GM23248 (cell line): ENCODE results near the gene SBF2. TPM values are rescaled to one million over a fixed set of nuclear protein-coding genes. Genes with fewer than 3 reads are reported as not detected.
A peak's percentile ranks its signal among the peaks of the same experiment; 100 is the strongest.

Source experiments
- DNase-seq: peaks from one replicate; pipeline ENCODE4 v3.0.0-alpha.2; 2015
- H2AFZ ChIP-seq: fragments of 200-600 bp; sonication (generic); 2 replicates; pipeline ENCODE4 v1.6.1; 2016; ENCODE audit warnings: antibody characterized with exemption
- H3F3A ChIP-seq: fragments of 200-600 bp; sonication (generic); 2 replicates; pipeline ENCODE4 v1.6.1; 2016; ENCODE audit warnings: mild to moderate bottlenecking, antibody characterized with exemption, mixed run types; ENCODE audit not compliant: insufficient read depth
- H3K27ac ChIP-seq: fragments of 200-600 bp; sonication (generic); 2 replicates; pipeline ENCODE4 v1.5.1; 2016; ENCODE audit warnings: mild to moderate bottlenecking
- H3K27me3 ChIP-seq: fragments of 200-600 bp; sonication (generic); replicated peaks from 2 replicates; pipeline ENCODE4 v1.6.1; 2016; ENCODE audit warnings: mild to moderate bottlenecking; ENCODE audit not compliant: insufficient read depth
- H3K36me3 ChIP-seq: fragments of 200-600 bp; sonication (generic); 2 replicates; pipeline ENCODE4 v1.6.1; 2016; ENCODE audit warnings: low read depth, mild to moderate bottlenecking
- H3K4me1 ChIP-seq: fragments of 200-600 bp; sonication (generic); 2 replicates; pipeline ENCODE4 v1.6.1; 2016; ENCODE audit warnings: mild to moderate bottlenecking; ENCODE audit not compliant: insufficient read depth
- H3K4me2 ChIP-seq: fragments of 200-600 bp; sonication (generic); one replicate; pipeline ENCODE4 v1.6.1; 2016; ENCODE audit warnings: mild to moderate bottlenecking; ENCODE audit not compliant: unreplicated experiment
- H3K4me3 ChIP-seq: fragments of 200-600 bp; sonication (generic); 2 replicates; pipeline ENCODE4 v1.5.1; 2016; ENCODE audit warnings: mild to moderate bottlenecking
- H3K79me2 ChIP-seq: fragments of 200-600 bp; sonication (generic); 2 replicates; pipeline ENCODE4 v1.6.1; 2016; ENCODE audit warnings: mild to moderate bottlenecking; ENCODE audit not compliant: insufficient read depth
- H3K9ac ChIP-seq: fragments of 200-600 bp; sonication (generic); 2 replicates; pipeline ENCODE4 v1.6.1; 2016; ENCODE audit warnings: mild to moderate bottlenecking
- H3K9me2 ChIP-seq: fragments of 200-600 bp; sonication (generic); 2 replicates; pipeline ENCODE4 v1.6.1; 2016; ENCODE audit warnings: mixed run types, mild to moderate bottlenecking, moderate library complexity; ENCODE audit not compliant: insufficient read depth
- H3K9me3 ChIP-seq: fragments of 200-600 bp; sonication (generic); one replicate; pipeline ENCODE4 v1.6.1; 2017; ENCODE audit warnings: low read depth
- H4K20me1 ChIP-seq: fragments of 200-600 bp; sonication (generic); 2 replicates; pipeline ENCODE4 v1.6.0; 2016; ENCODE audit not compliant: insufficient read depth
- EZH2 ChIP-seq: fragments of 200-600 bp; sonication (generic); IDR thresholded peaks from 2 replicates; pipeline ENCODE4 v1.6.1; 2018; ENCODE audit warnings: antibody characterized with exemption, mild to moderate bottlenecking; ENCODE audit not compliant: insufficient read depth, poor library complexity, severe bottlenecking
- EZH2phosphoT487 ChIP-seq: fragments of 200-600 bp; sonication (generic); IDR thresholded peaks from 2 replicates; pipeline ENCODE4 v1.6.1; 2018; ENCODE audit warnings: antibody characterized with exemption, moderate library complexity, mild to moderate bottlenecking, low read depth; ENCODE audit not compliant: insufficient read depth
- WGBS, 2 experiments: methylation state at CpG; one replicate each; pipeline ENCODE4 v1.1.6; 2015 to 2017; ENCODE audit warnings: low lambda C conversion rate in 2 of 2, low coverage in 1 of 2; ENCODE audit errors: missing lambda C conversion rate in 2 of 2; 5-methylcytosine and 5-hydroxymethylcytosine counted together
- in situ Hi-C: fragments of 300-500 bp; cut with MboI; formaldehyde crosslinking; loops from 2 replicates; pipeline ENCODE4 v1.15.0; 2020
- polyA plus RNA-seq: library from polyadenylated mRNA; unstranded; fragments of >200 nt; fragmentation: Nextera tagmentation; extraction: Ambion mirVana; gene quantifications from 2 replicates; pipeline ENCODE4 v1.2.1, GENCODE V29; 2016
- total RNA-seq: library from RNA; depleted of rRNA; stranded (reverse); fragments of >200 nt; shearing (Covaris generic); gene quantifications from 2 replicates; pipeline ENCODE4 v1.2.3, GENCODE V29; 2014

The SBF2 gene
- total and polyA plus RNA-seq, 2 experiments from 2014 or later, result 21.9 to 32.7 TPM

DNA sequence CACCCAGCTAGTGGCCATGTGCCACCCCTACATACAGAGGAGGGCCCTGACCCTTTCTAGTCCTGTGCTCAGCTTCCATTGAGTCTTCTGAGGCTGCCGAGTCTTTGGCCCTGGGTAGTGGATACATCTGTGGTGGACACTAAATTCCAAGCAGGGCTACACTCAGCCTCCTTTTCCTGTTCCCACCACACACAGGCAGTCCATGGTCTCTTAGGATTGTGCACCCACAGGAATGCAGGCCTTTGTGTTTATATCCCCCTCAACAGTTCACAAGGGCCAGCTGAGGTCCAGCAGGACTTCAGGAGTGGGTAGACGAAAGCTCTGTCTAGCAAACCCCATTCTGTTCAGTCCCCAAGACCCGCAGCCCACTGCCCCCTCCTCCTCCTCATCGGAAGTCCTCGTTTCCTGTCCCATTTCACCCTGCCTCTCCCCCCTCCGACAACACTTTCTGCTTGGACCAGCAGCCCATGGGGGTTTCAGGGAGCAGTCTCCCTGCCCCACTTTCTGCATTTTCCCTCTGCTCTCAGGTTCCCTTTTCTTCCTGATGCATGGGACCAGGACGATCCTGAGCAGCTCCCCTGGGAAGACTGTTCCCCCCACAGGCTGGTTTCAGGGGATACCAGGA is 538.3 kb downstream of the SBF2 start:
- H4K20me1 ChIP-seq, result no peaks in the 10 kb centered on the region
- H3K4me3 ChIP-seq, result no peak overlapping the region
- H3K27ac ChIP-seq, result peak overlapping the region; percentile 28; the same call in 1 of the 2 replicates
- no peak overlapping the region for H3K9ac ChIP-seq
- H3K9me2 ChIP-seq, result no peaks in the 10 kb centered on the region
- 61 to 78% methylated on average over 6 to 7 of the region's 7 CpGs for WGBS, 2 experiments
- no peak for TF ChIP-seq EZH2
- no peak for TF ChIP-seq EZH2phosphoT487
- no peaks in the 10 kb centered on the region for H3K79me2 ChIP-seq
- in situ Hi-C loops, result loop anchor here (10.0 kb wide), 1 partner anchor 559 kb away; no protein-coding TSS in a partner anchor
- peaks cover 12% of the 10 kb centered on the region; the same call in 1 of the 2 replicates for H3K36me3 ChIP-seq
- no peaks in the 10 kb centered on the region for H3K9me3 ChIP-seq
- H3K4me1 ChIP-seq, result peaks cover 62% of the 10 kb centered on the region
- peak; percentile 53 for DNase-seq
- no peak overlapping the region for H3K4me2 ChIP-seq
- no peaks in the 10 kb centered on the region for H3K27me3 ChIP-seq
- H2AFZ ChIP-seq, result no peak overlapping the region
- H3F3A ChIP-seq, result peaks cover 64% of the 10 kb centered on the region

GRCh38 chr11:9754010-9754471 is 540.0 kb downstream of the SBF2 start:
- peak overlapping the region; percentile 66 for H3K9ac ChIP-seq
- H3K4me1 ChIP-seq, result peaks cover 50% of the 10 kb centered on the region
- in situ Hi-C loops, result loop anchor here (10.0 kb wide), 1 partner anchor 561 kb away; no protein-coding TSS in a partner anchor
- WGBS, 2 experiments, result 60 to 62% methylated on average over 3 of the region's 3 CpGs
- H2AFZ ChIP-seq, result no peak overlapping the region
- peak; percentile 49 for DNase-seq
- no peaks in the 10 kb centered on the region for H3K9me3 ChIP-seq
- no peaks in the 10 kb centered on the region for H3K9me2 ChIP-seq
- H3K4me3 ChIP-seq, result no peak overlapping the region
- no peaks in the 10 kb centered on the region for H3K79me2 ChIP-seq
- H3K27ac ChIP-seq, result peak overlapping the region; percentile 87
- TF ChIP-seq EZH2phosphoT487 (no peak), EZH2 (no peak)
- peaks cover 56% of the 10 kb centered on the region for H3F3A ChIP-seq
- no peaks in the 10 kb centered on the region for H4K20me1 ChIP-seq
- H3K4me2 ChIP-seq, result peak overlapping the region; percentile 12
- H3K36me3 ChIP-seq, result peaks cover 18% of the 10 kb centered on the region; the same call in 1 of the 2 replicates
- H3K27me3 ChIP-seq, result no peaks in the 10 kb centered on the region

GRCh38 chr11:9753021-9753420 is 541.0 kb downstream of the SBF2 start:
- H2AFZ ChIP-seq, result no peak overlapping the region
- H3K79me2 ChIP-seq, result no peaks in the 10 kb centered on the region
- 0 to 1% methylated on average over 3 of the region's 3 CpGs for WGBS, 2 experiments
- H3K9ac ChIP-seq, result peak overlapping the region; percentile 66
- H3K27ac ChIP-seq, result peak overlapping the region; percentile 87
- peak overlapping the region; percentile 23; the same call in 1 of the 2 replicates for H3K4me3 ChIP-seq
- peak; percentile 89 for DNase-seq
- H3K9me3 ChIP-seq, result no peaks in the 10 kb centered on the region
- H3K4me1 ChIP-seq, result peaks cover 51% of the 10 kb centered on the region
- in situ Hi-C loops, result loop anchor here (10.0 kb wide), 1 partner anchor 562 kb away; no protein-coding TSS in a partner anchor
- TF ChIP-seq EZH2phosphoT487 (no peak), EZH2 (no peak)
- peak overlapping the region; percentile 66 for H3K4me2 ChIP-seq
- no peaks in the 10 kb centered on the region for H4K20me1 ChIP-seq
- H3K36me3 ChIP-seq, result peaks cover 18% of the 10 kb centered on the region; the same call in 1 of the 2 replicates
- H3K27me3 ChIP-seq, result no peaks in the 10 kb centered on the region
- H3K9me2 ChIP-seq, result no peaks in the 10 kb centered on the region
- peaks cover 59% of the 10 kb centered on the region for H3F3A ChIP-seq

- in situ Hi-C loops, result loop anchor here (10.0 kb wide), 1 partner anchor 563 kb away; no protein-coding TSS in a partner anchor
- H3K27ac ChIP-seq, result peak overlapping the region; percentile 87
- no peaks in the 10 kb centered on the region for H3K27me3 ChIP-seq
- no peak overlapping the region for H3K9ac ChIP-seq
- no peak overlapping the region for H3K4me2 ChIP-seq
- H3K9me3 ChIP-seq, result no peaks in the 10 kb centered on the region
- peaks cover 18% of the 10 kb centered on the region; the same call in 1 of the 2 replicates for H3K36me3 ChIP-seq
- no peak overlapping the region for H3K4me3 ChIP-seq
- peaks cover 45% of the 10 kb centered on the region for H3K4me1 ChIP-seq
- H2AFZ ChIP-seq, result no peak overlapping the region
- TF ChIP-seq EZH2phosphoT487 (no peak), EZH2 (no peak)
- H4K20me1 ChIP-seq, result no peaks in the 10 kb centered on the region
- 87 to 94% methylated on average over 3 of the region's 3 CpGs for WGBS, 2 experiments
- H3K79me2 ChIP-seq, result 0 out of 2 replicates have a peak, but pooled peaks cover 7% of the 10 kb centered on the region
- H3F3A ChIP-seq, result peaks cover 65% of the 10 kb centered on the region
- DNase-seq, result peak; percentile 27
- no peaks in the 10 kb centered on the region for H3K9me2 ChIP-seq
Observed at GRCh38 chr11:9752091-9752490, 541.9 kb downstream of the SBF2 start.
